HL-60/S4 (cell line): ENCODE measurements around the gene GALNT16.

Experiments
- in situ Hi-C: fragments of 300-500 bp; cut with MboI; formaldehyde crosslinking; loops from 2 replicates; pipeline ENCODE4 v1.14.3; 2022; ENCODE audit warnings: low sequenced_read_pairs

GALNT16 gene

DNA sequence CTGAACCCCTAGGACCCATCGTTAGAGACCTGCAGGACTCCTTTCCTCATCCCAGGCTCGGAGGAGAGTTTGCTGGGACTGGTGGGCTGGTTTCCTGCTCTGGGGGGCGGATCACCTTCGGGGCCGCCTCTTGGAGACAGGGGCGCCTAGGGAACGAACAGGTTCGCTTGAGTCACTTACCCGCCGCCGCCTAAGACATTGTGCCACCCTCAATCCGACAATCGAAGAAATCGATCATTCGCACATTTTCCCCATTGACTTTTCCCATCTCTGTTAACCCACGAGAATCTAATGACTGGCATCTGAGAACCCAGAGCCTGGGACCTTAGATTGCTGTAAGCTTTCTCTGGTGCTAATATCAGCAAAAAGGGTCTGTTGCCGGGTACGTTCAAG is 138.9 kb downstream of the GALNT16 start:
- in situ Hi-C loops = no loop called here

DNA sequence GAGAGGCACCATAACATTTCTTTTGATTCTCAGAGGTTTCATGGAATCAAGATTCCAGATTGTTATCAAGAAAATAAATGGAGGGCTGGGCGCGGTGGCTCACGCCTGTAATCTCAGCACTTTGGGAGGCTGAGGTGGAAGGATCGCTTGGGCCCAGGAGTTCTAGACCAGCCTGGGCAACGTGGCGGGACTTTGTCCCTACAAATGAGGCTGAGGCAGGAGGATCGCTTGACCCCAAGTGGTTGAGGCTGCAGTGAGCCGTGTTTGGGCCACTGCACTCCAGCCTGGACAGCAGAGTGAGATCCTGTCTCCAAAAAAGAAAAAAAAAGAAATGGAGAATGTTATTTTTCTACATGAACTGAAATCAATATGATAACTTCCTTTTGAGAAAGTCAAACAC is 139.8 kb downstream of the GALNT16 start:
- in situ Hi-C loops = no loop called here

GRCh38 chr14:69400154-69400553 is 140.2 kb downstream of the GALNT16 start:
- in situ Hi-C loops = no loop called here

DNA sequence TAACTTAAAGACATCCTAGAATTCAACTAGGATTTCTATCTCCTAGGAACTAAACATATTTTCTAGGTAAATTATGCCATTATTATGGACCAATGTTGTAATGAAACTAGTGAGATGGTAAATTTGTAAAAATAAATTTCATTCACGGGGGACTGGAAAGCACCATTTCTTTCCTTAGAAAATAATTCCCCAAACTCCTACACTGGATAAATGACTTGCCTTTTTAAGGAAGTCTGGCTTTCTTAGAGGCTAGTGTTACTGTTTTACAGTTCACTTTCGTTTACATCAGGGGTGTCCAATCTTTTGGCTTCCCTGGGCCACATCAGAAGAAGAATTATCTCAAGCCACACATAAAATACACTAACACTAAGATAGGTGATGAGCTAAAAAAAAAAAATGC is 141.9 kb downstream of the GALNT16 start:
- in situ Hi-C loops = no loop called here

- in situ Hi-C loops = no loop called here
These were observed 144.5 kb downstream of the GALNT16 start for GRCh38 chr14:69404478-69404877.

GRCh38 chr14:69404883-69405282 is 144.9 kb downstream of the GALNT16 start:
- in situ Hi-C loops = no loop called here

DNA sequence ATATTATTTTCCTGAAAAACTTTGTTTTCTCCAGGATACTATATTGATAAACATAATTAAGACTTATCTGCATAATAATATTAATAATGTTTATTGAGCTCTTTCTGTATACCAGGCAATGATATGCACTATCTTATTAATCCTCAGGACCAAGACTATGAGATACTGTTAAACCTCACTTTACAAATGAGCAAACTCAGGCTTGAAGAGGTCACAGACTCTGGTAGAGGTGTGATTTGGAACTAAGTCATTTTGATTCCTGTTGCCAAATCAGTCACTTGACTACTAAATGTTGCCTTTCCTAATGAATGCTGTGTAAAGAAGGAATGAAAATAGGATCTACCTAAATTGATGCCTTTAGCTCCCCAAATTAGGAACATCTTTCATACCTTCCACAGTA is 145.8 kb downstream of the GALNT16 start:
- in situ Hi-C loops = no loop called here
